Activated effector memory CD4-positive, alpha-beta T cell treated with anti-CD3 and anti-CD28 coated beads, Interleukin-2, amount 50 U/mL, for 16 hours (primary cell): Measurements from ENCODE around the gene IRAK4.
A peak's percentile ranks its signal among the peaks of the same experiment; 100 is the strongest.

Experiments
- DNase-seq: peaks from one replicate; pipeline ENCODE4 v3.0.0-alpha.2; 2020

Gene IRAK4

GRCh38 chr12:43776498-43776897 lies 17.7 kb downstream of the IRAK4 start:
- DNase-seq = no peak

GRCh38 chr12:43786899-43787693 lies 28.3 kb downstream of the IRAK4 start:
- DNase-seq = no peak

- DNase-seq = no peak
These were observed 31.2 kb downstream of the IRAK4 start for GRCh38 chr12:43789941-43790340.

GRCh38 chr12:43795716-43796280 lies 37.0 kb downstream of the IRAK4 start:
- no peak for DNase-seq

GRCh38 chr12:43797561-43798217 lies 38.9 kb downstream of the IRAK4 start:
- no peak for DNase-seq

GRCh38 chr12:43805149-43805859 lies 46.6 kb downstream of the IRAK4 start:
- DNase-seq = no peak

- peak; percentile 95 for DNase-seq
These were observed 47.3 kb downstream of the IRAK4 start, which contains the start of gene TWF1 for GRCh38 chr12:43805860-43806736. Gene TWF1, minus strand, starts transcription at chr12:43806317. Its CDS starts 72 bp downstream, at chr12:43806245.

GRCh38 chr12:43806737-43807072 lies 48.0 kb downstream of the IRAK4 start:
- DNase-seq = no peak

GRCh38 chr12:43807386-43807785 lies 48.6 kb downstream of the IRAK4 start:
- DNase-seq = no peak

- no peak for DNase-seq
These were observed 53.3 kb downstream of the IRAK4 start for GRCh38 chr12:43812057-43812456.

- DNase-seq = no peak
These were observed 54.2 kb downstream of the IRAK4 start for GRCh38 chr12:43812926-43813325.

GRCh38 chr12:43815416-43815815 lies 56.7 kb downstream of the IRAK4 start:
- DNase-seq = no peak

- no peak for DNase-seq
These were observed 57.4 kb downstream of the IRAK4 start for GRCh38 chr12:43816168-43816567.

GRCh38 chr12:43824207-43824775 lies 65.5 kb downstream of the IRAK4 start:
- no peak for DNase-seq

- DNase-seq = no peak
These were observed 67.9 kb downstream of the IRAK4 start for GRCh38 chr12:43826681-43827080.

GRCh38 chr12:43827093-43827492 lies 68.3 kb downstream of the IRAK4 start:
- no peak for DNase-seq

GRCh38 chr12:43832463-43833168 lies 73.9 kb downstream of the IRAK4 start:
- no peak for DNase-seq

GRCh38 chr12:43835264-43835655 lies 76.5 kb downstream of the IRAK4 start:
- DNase-seq = no peak

GRCh38 chr12:43835656-43836474 lies 77.1 kb downstream of the IRAK4 start, which contains the start of gene TMEM117:
Gene TMEM117, plus strand, starts transcription at chr12:43836081.
- DNase-seq = peak; percentile 86

- no peak for DNase-seq
These were observed 77.8 kb downstream of the IRAK4 start for GRCh38 chr12:43836475-43836989.
